ENCODE data around the gene ZNF165.

- TF ChIP-seq, protein P1, sequence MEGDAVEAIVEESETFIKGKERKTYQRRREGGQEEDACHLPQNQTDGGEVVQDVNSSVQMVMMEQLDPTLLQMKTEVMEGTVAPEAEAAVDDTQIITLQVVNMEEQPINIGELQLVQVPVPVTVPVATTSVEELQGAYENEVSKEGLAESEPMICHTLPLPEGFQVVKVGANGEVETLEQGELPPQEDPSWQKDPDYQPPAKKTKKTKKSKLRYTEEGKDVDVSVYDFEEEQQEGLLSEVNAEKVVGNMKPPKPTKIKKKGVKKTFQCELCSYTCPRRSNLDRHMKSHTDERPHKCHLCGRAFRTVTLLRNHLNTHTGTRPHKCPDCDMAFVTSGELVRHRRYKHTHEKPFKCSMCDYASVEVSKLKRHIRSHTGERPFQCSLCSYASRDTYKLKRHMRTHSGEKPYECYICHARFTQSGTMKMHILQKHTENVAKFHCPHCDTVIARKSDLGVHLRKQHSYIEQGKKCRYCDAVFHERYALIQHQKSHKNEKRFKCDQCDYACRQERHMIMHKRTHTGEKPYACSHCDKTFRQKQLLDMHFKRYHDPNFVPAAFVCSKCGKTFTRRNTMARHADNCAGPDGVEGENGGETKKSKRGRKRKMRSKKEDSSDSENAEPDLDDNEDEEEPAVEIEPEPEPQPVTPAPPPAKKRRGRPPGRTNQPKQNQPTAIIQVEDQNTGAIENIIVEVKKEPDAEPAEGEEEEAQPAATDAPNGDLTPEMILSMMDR (IDR thresholded peaks at IDR 0.05), result no peak
- TF ChIP-seq POLR2AphosphoS5 (IDR thresholded peaks at IDR 0.05), result no peak
These were observed 45.0 kb downstream of the ZNF165 start for GRCh38 chr6:28125401-28125800.

All from breast epithelium (tissue), 3 donors.